AG04450 (cell line): Measurements from ENCODE around the gene TNS3. TPM values are rescaled to one million over a fixed set of nuclear protein-coding genes. Genes with fewer than 3 reads are reported as not detected.

Source experiments
- CTCF ChIA-PET: fragments of 300-600, 350-600 bp; formaldehyde crosslinking; extraction: SDS; loops from one replicate; lab custom pipeline; 2022; ENCODE audit warnings: antibody characterized with exemption, inconsistent platforms; lab: Charles Lee
- POLR2A ChIA-PET: fragments of 350-600 bp; formaldehyde crosslinking; extraction: SDS; loops from one replicate; lab custom pipeline; 2021; ENCODE audit warnings: antibody characterized with exemption, inconsistent platforms; lab: Yijun Ruan, JAX
- DNase-seq: peaks from one replicate; pipeline ENCODE4 v3.0.0-alpha.2; 2011; ENCODE audit warnings: low read depth, low spot score
- H3K27ac ChIP-seq: one replicate; pipeline ENCODE4 v1.5.1; 2012; ENCODE audit warnings: low read depth, low read length, control low read depth
- H3K27me3 ChIP-seq: one replicate; pipeline ENCODE4 v1.6.0; 2012; ENCODE audit warnings: low read length; ENCODE audit not compliant: control insufficient read depth, insufficient read depth
- H3K4me3 ChIP-seq: 2 replicates; pipeline ENCODE4 v1.5.1; 2011; ENCODE audit warnings: mild to moderate bottlenecking, low read depth, low read length, control low read depth
- H3K9me3 ChIP-seq: 2 replicates; pipeline ENCODE4 v1.5.1; 2012; ENCODE audit warnings: low read length; ENCODE audit not compliant: control insufficient read depth, insufficient read depth
- CTCF ChIP-seq: IDR thresholded peaks from 2 replicates; pipeline ENCODE4 v1.5.1; 2011; ENCODE audit warnings: low read depth, low read length, control low read depth, inconsistent platforms
- polyA plus RNA-seq: library from polyadenylated mRNA; depleted of rRNA; stranded (reverse); fragments of >200 nt; gene quantifications from 2 replicates; pipeline ENCODE4 v1.2.3, GENCODE V29; 2011

The TNS3 gene
- polyA plus RNA-seq, 1 experiment = 131 TPM

- DNase-seq = no peak
- ChIA-PET CTCF (no interaction called here), POLR2A (no interaction called here)
- Histone ChIP-seq H3K4me3 (no peak overlapping the region), H3K9me3 (no peaks in the 10 kb centered on the region; the same call in 1 of the 2 replicates), H3K27me3 (no peaks in the 10 kb centered on the region), H3K27ac (no peak overlapping the region)
- no peak for TF ChIP-seq CTCF
Measured at GRCh38 chr7:47358944-47359588, 222.8 kb downstream of the TNS3 start.

GRCh38 chr7:47358357-47358756 lies 223.6 kb downstream of the TNS3 start:
- H3K9me3 ChIP-seq = no peaks in the 10 kb centered on the region; the same call in 1 of the 2 replicates
- TF ChIP-seq CTCF = no peak
- H3K4me3 ChIP-seq = no peak overlapping the region
- DNase-seq = no peak
- ChIA-PET CTCF (no interaction called here), POLR2A (no interaction called here)
- H3K27me3 ChIP-seq = no peaks in the 10 kb centered on the region
- H3K27ac ChIP-seq = no peak overlapping the region

GRCh38 chr7:47357863-47358262 lies 224.0 kb downstream of the TNS3 start:
- ChIA-PET POLR2A (no interaction called here), CTCF (no interaction called here)
- no peaks in the 10 kb centered on the region; the same call in 1 of the 2 replicates for H3K9me3 ChIP-seq
- no peak overlapping the region for H3K4me3 ChIP-seq
- no peak for TF ChIP-seq CTCF
- no peak for DNase-seq
- H3K27me3 ChIP-seq = no peaks in the 10 kb centered on the region
- H3K27ac ChIP-seq = no peak overlapping the region

GRCh38 chr7:47357361-47357760 lies 224.6 kb downstream of the TNS3 start:
- Histone ChIP-seq H3K4me3 (no peak overlapping the region), H3K27ac (no peak overlapping the region), H3K27me3 (no peaks in the 10 kb centered on the region), H3K9me3 (no peaks in the 10 kb centered on the region)
- ChIA-PET CTCF (interaction anchor here (1.4 kb wide), 1 partner anchor 91 kb away, joined by 6 read pairs; no protein-coding TSS in a partner anchor), POLR2A (no interaction called here)
- DNase-seq = no peak
- no peak for TF ChIP-seq CTCF

GRCh38 chr7:47356261-47356660 lies 225.7 kb downstream of the TNS3 start:
- Histone ChIP-seq H3K9me3 (no peaks in the 10 kb centered on the region), H3K27me3 (no peaks in the 10 kb centered on the region), H3K27ac (no peak overlapping the region), H3K4me3 (no peak overlapping the region)
- no peak for TF ChIP-seq CTCF
- DNase-seq = no peak
- ChIA-PET CTCF (interaction anchor here (1.4 kb wide), 1 partner anchor 90 kb away, joined by 6 read pairs; no protein-coding TSS in a partner anchor), POLR2A (no interaction called here)
